SK-N-SH treated with all-trans-retinoic acid at 6 μM for 48 hours (cell line): ENCODE results near the gene PRDM11.
A peak's percentile ranks its signal among the peaks of the same experiment; 100 is the strongest.

Experiments
- ATAC-seq: fragments of 200-7000 bp; cut with Tn5 transposase; 3 replicates; pipeline ENCODE4 v1.9.1; 2020; ENCODE audit warnings: mild to moderate bottlenecking, moderate library complexity
- ARNTL ChIP-seq: fragments of 450-650 bp; formaldehyde crosslinking; IDR thresholded peaks from 2 replicates; pipeline ENCODE4 v1.5.0; 2020; ENCODE audit warnings: low read depth, mild to moderate bottlenecking, moderate library complexity, borderline replicate concordance
- BACH2 ChIP-seq: fragments of 250-450 bp; sonication (Bioruptor Pico); IDR thresholded peaks from 2 replicates; pipeline ENCODE4 v1.9.0; 2021; ENCODE audit warnings: mild to moderate bottlenecking, borderline replicate concordance
- CREB5 ChIP-seq: fragments of 250-450 bp; sonication (Bioruptor Pico); IDR thresholded peaks from 2 replicates; pipeline ENCODE4 v1.5.1; 2020; ENCODE audit warnings: low read depth, mild to moderate bottlenecking, moderate library complexity
- CSRNP3 ChIP-seq: fragments of 250-450 bp; sonication (Bioruptor Pico); IDR thresholded peaks from 2 replicates; pipeline ENCODE4 v1.5.1; 2021; ENCODE audit warnings: mild to moderate bottlenecking, moderate library complexity
- GLIS3 ChIP-seq: fragments of 250-450 bp; sonication (Bioruptor Pico); IDR thresholded peaks from 2 replicates; pipeline ENCODE4 v1.5.0; 2020; ENCODE audit warnings: mild to moderate bottlenecking, moderate library complexity
- ISL1 ChIP-seq: fragments of 250-450 bp; sonication (Bioruptor Pico); IDR thresholded peaks from 2 replicates; pipeline ENCODE4 v2.1.2; 2022; ENCODE audit warnings: mild to moderate bottlenecking, moderate library complexity
- OSR1 ChIP-seq: fragments of 250-450 bp; sonication (Bioruptor Pico); IDR thresholded peaks from 2 replicates; pipeline ENCODE4 v1.8.0; 2022; ENCODE audit warnings: moderate library complexity, mild to moderate bottlenecking, inconsistent platforms
- PATZ1 ChIP-seq: fragments of 250-450 bp; sonication (Bioruptor Pico); IDR thresholded peaks from 2 replicates; pipeline ENCODE4 v1.8.0; 2020; ENCODE audit warnings: mild to moderate bottlenecking, moderate library complexity, borderline replicate concordance
- POU6F1 ChIP-seq: fragments of 250-450 bp; sonication (Bioruptor Pico); IDR thresholded peaks from 2 replicates; pipeline ENCODE4 v1.8.0; 2021; ENCODE audit warnings: low read depth, mild to moderate bottlenecking, moderate library complexity, borderline replicate concordance
- PPARA ChIP-seq: fragments of 250-450 bp; sonication (Bioruptor Pico); IDR thresholded peaks from 2 replicates; pipeline ENCODE4 v1.5.0; 2020; ENCODE audit warnings: mild to moderate bottlenecking, borderline replicate concordance
- RARB ChIP-seq: fragments of 250-450 bp; sonication (Bioruptor Pico); IDR thresholded peaks from 2 replicates; pipeline ENCODE4 v1.8.0; 2021; ENCODE audit warnings: mild to moderate bottlenecking, moderate library complexity
- SNAI2 ChIP-seq: fragments of 250-450 bp; sonication (Bioruptor Pico); IDR thresholded peaks from 2 replicates; pipeline ENCODE4 v1.5.0; 2020; ENCODE audit warnings: mild to moderate bottlenecking, moderate library complexity
- TCF4 ChIP-seq: fragments of 250-450 bp; sonication (Bioruptor Pico); IDR thresholded peaks from 2 replicates; pipeline ENCODE4 v1.8.0; 2021; ENCODE audit warnings: mild to moderate bottlenecking, moderate library complexity, borderline replicate concordance
- TOX ChIP-seq: fragments of 250-450 bp; sonication (Bioruptor Pico); IDR thresholded peaks from 2 replicates; pipeline ENCODE4 v1.8.0; 2021; ENCODE audit warnings: mild to moderate bottlenecking, moderate library complexity, borderline replicate concordance
- TSHZ2 ChIP-seq: fragments of 250-450 bp; sonication (Bioruptor Pico); IDR thresholded peaks from 2 replicates; pipeline ENCODE4 v1.5.0; 2020; ENCODE audit warnings: mild to moderate bottlenecking, moderate library complexity
- ZC3H10 ChIP-seq: fragments of 250-450 bp; sonication (Bioruptor Pico); IDR thresholded peaks from 2 replicates; pipeline ENCODE4 v1.5.1; 2021; ENCODE audit warnings: mild to moderate bottlenecking, moderate library complexity
- ZFP3 ChIP-seq: fragments of 250-450 bp; sonication (Bioruptor Pico); IDR thresholded peaks from 2 replicates; pipeline ENCODE4 v1.5.0; 2020; ENCODE audit warnings: mild to moderate bottlenecking, moderate library complexity
- ZFP30 ChIP-seq: fragments of 450-650 bp; formaldehyde crosslinking; IDR thresholded peaks from 2 replicates; pipeline ENCODE4 v1.5.0; 2022; ENCODE audit warnings: mild to moderate bottlenecking, moderate library complexity
- ZNF565 ChIP-seq: fragments of 450-650 bp; formaldehyde crosslinking; conservative IDR thresholded peaks from 2 replicates; pipeline ENCODE4 v1.5.0; 2020; ENCODE audit warnings: low read depth, mild to moderate bottlenecking, moderate library complexity
- ZNF70 ChIP-seq: fragments of 450-650 bp; formaldehyde crosslinking; IDR thresholded peaks from 2 replicates; pipeline ENCODE4 v1.5.0; 2020; ENCODE audit warnings: mild to moderate bottlenecking, moderate library complexity
- ZNF8 ChIP-seq: fragments of 450-650 bp; formaldehyde crosslinking; IDR thresholded peaks from 2 replicates; pipeline ENCODE4 v1.5.0; 2020; ENCODE audit warnings: mild to moderate bottlenecking, moderate library complexity

The PRDM11 gene

GRCh38 chr11:45105233-45105983, 41.0 kb upstream of the PRDM11 start:
- ATAC-seq, result peak; percentile 91
- TF ChIP-seq ZC3H10 (CRISPR knock-in tag) (no peak), BACH2 (CRISPR knock-in tag) (no peak), ZNF70 (no peak)
- TF ChIP-seq, all 23 proteins: peak for 0

- no peak for ATAC-seq
- TF ChIP-seq ZFP30 (CRISPR knock-in tag), result no peak
- no peak for TF ChIP-seq TOX (CRISPR knock-in tag)
- TF ChIP-seq PATZ1, result no peak
- TF ChIP-seq ARNTL (CRISPR knock-in tag), result no peak
- TF ChIP-seq OSR1 (CRISPR knock-in tag), result no peak
- no peak for TF ChIP-seq TCF4 (CRISPR knock-in tag)
- TF ChIP-seq POU6F1, result no peak
- no peak for TF ChIP-seq ISL1 (CRISPR knock-in tag)
- TF ChIP-seq BACH2 (CRISPR knock-in tag), result no peak
- no peak for TF ChIP-seq ZFP3 (CRISPR knock-in tag)
- TF ChIP-seq ZNF70, result no peak
- TF ChIP-seq SNAI2, result no peak
- TF ChIP-seq GLIS3, result no peak
- TF ChIP-seq TSHZ2, result no peak
- no peak for TF ChIP-seq PPARA (CRISPR knock-in tag)
- no peak for TF ChIP-seq RARB (CRISPR knock-in tag)
- TF ChIP-seq CSRNP3 (CRISPR knock-in tag), result no peak
Observed at GRCh38 chr11:45105984-45106375, 40.5 kb upstream of the PRDM11 start.

- ATAC-seq, result no peak
- TF ChIP-seq ARNTL (CRISPR knock-in tag), result no peak
Observed at GRCh38 chr11:45106440-45106839, 40.0 kb upstream of the PRDM11 start.

- TF ChIP-seq CREB5 (CRISPR knock-in tag) (no peak), ZNF565 (CRISPR knock-in tag) (no peak), ISL1 (CRISPR knock-in tag) (no peak), ZNF70 (no peak), ZNF8 (CRISPR knock-in tag) (no peak), ARNTL (CRISPR knock-in tag) (no peak), TOX (CRISPR knock-in tag) (no peak), TSHZ2 (no peak), ZFP30 (CRISPR knock-in tag) (no peak), RARB (CRISPR knock-in tag) (no peak), ZC3H10 (CRISPR knock-in tag) (no peak), POU6F1 (no peak), ZFP3 (CRISPR knock-in tag) (no peak)
- no peak for ATAC-seq
Observed at GRCh38 chr11:45107029-45107428, 39.4 kb upstream of the PRDM11 start.
